DOHH2 (cell line): ENCODE measurements around the gene SELENOS.

Experiments used
- H3F3A ChIP-seq: fragments of 200-600 bp; sonication (generic), shearing (Covaris generic); 2 replicates; pipeline ENCODE4 v1.6.0; 2016; ENCODE audit warnings: antibody characterized with exemption, mild to moderate bottlenecking; ENCODE audit not compliant: control insufficient read depth, insufficient read depth
- H3K27ac ChIP-seq: fragments of 200-600 bp; sonication (generic); 2 replicates; pipeline ENCODE4 v1.5.1; 2014; ENCODE audit warnings: low read depth, mild to moderate bottlenecking, low read length, moderate library complexity
- H3K27me3 ChIP-seq: fragments of 200-600 bp; sonication (generic); 2 replicates; pipeline ENCODE4 v1.6.1; 2014; ENCODE audit warnings: mild to moderate bottlenecking, low read length, mixed read lengths; ENCODE audit not compliant: control insufficient read depth
- H3K36me3 ChIP-seq: fragments of 200-600 bp; sonication (generic); 2 replicates; pipeline ENCODE4 v1.6.1; 2014; ENCODE audit warnings: mild to moderate bottlenecking, low read length, moderate library complexity, mixed read lengths; ENCODE audit not compliant: control insufficient read depth
- H3K4me1 ChIP-seq: fragments of 200-600 bp; sonication (generic); 2 replicates; pipeline ENCODE4 v1.6.1; 2014; ENCODE audit warnings: mild to moderate bottlenecking, low read length, mixed read lengths; ENCODE audit not compliant: control insufficient read depth
- H3K4me2 ChIP-seq: fragments of 200-600 bp; sonication (generic); 2 replicates; pipeline ENCODE4 v1.6.0; 2014; ENCODE audit warnings: mild to moderate bottlenecking, low read length, moderate library complexity
- H3K4me3 ChIP-seq: fragments of 200-600 bp; sonication (generic); 2 replicates; pipeline ENCODE4 v1.5.1; 2014; ENCODE audit warnings: mild to moderate bottlenecking, low read length, mixed read lengths
- H3K79me2 ChIP-seq: fragments of 200-600 bp; sonication (generic); 2 replicates; pipeline ENCODE4 v1.6.1; 2014; ENCODE audit warnings: mild to moderate bottlenecking, low read length, mixed read lengths; ENCODE audit not compliant: control insufficient read depth
- H3K9me2 ChIP-seq: fragments of 200-600 bp; sonication (generic); replicated peaks from 2 replicates; pipeline ENCODE4 v1.6.1; 2014; ENCODE audit warnings: mild to moderate bottlenecking, low read length, mixed read lengths; ENCODE audit not compliant: control insufficient read depth
- H3K9me3 ChIP-seq: fragments of 200-600 bp; sonication (generic); 2 replicates; pipeline ENCODE4 v1.6.1; 2014; ENCODE audit warnings: antibody characterized with exemption, low read length, mixed read lengths; ENCODE audit not compliant: control insufficient read depth, insufficient read depth
- H4K20me1 ChIP-seq: fragments of 200-600 bp; sonication (generic); 2 replicates; pipeline ENCODE4 v1.6.0; 2014; ENCODE audit warnings: low read depth, mild to moderate bottlenecking, antibody characterized with exemption, low read length, moderate library complexity; ENCODE audit not compliant: control insufficient read depth, insufficient read depth
- CTCF ChIP-seq: fragments of 200-600 bp; sonication (generic); IDR thresholded peaks from one replicate; pipeline ENCODE4 v1.5.1; 2014; ENCODE audit warnings: antibody characterized with exemption, mild to moderate bottlenecking, low read depth, low read length; ENCODE audit not compliant: poor library complexity, severe bottlenecking
- EZH2phosphoT487 ChIP-seq: fragments of 200-600 bp; sonication (generic); IDR thresholded peaks from 2 replicates; pipeline ENCODE4 v1.6.1; 2017; ENCODE audit warnings: borderline replicate concordance, mild to moderate bottlenecking, antibody characterized with exemption, low read length, moderate library complexity, mixed read lengths

Gene SELENOS

GRCh38 chr15:101318839-101319238 lies 41.6 kb upstream of the SELENOS start:
- no peaks in the 10 kb centered on the region for H3K9me3 ChIP-seq
- no peak overlapping the region for H3K4me3 ChIP-seq
- TF ChIP-seq EZH2phosphoT487 (no peak), CTCF (no peak)
- no peak overlapping the region for H3K27ac ChIP-seq
- H3F3A ChIP-seq: no peaks in the 10 kb centered on the region
- H3K27me3 ChIP-seq: no peaks in the 10 kb centered on the region
- H3K9me2 ChIP-seq: no peaks in the 10 kb centered on the region
- no peaks in the 10 kb centered on the region for H4K20me1 ChIP-seq
- H3K79me2 ChIP-seq: no peaks in the 10 kb centered on the region
- H3K4me1 ChIP-seq: no peaks in the 10 kb centered on the region
- no peaks in the 10 kb centered on the region for H3K36me3 ChIP-seq
- H3K4me2 ChIP-seq: no peak overlapping the region

GRCh38 chr15:101318147-101318819 lies 41.0 kb upstream of the SELENOS start:
- Histone ChIP-seq H3K4me2 (no peak overlapping the region), H3K27me3 (no peaks in the 10 kb centered on the region), H3K36me3 (no peaks in the 10 kb centered on the region), H3F3A (no peaks in the 10 kb centered on the region), H3K9me3 (no peaks in the 10 kb centered on the region), H4K20me1 (no peaks in the 10 kb centered on the region), H3K79me2 (no peaks in the 10 kb centered on the region), H3K4me1 (no peaks in the 10 kb centered on the region), H3K27ac (no peak overlapping the region), H3K9me2 (no peaks in the 10 kb centered on the region), H3K4me3 (no peak overlapping the region)
- TF ChIP-seq CTCF (no peak), EZH2phosphoT487 (no peak)

GRCh38 chr15:101317336-101317872 lies 40.1 kb upstream of the SELENOS start:
- no peak overlapping the region for H3K4me3 ChIP-seq
- H3K79me2 ChIP-seq: no peaks in the 10 kb centered on the region
- no peaks in the 10 kb centered on the region for H3K27me3 ChIP-seq
- H3K4me2 ChIP-seq: no peak overlapping the region
- no peaks in the 10 kb centered on the region for H3K9me3 ChIP-seq
- H4K20me1 ChIP-seq: no peaks in the 10 kb centered on the region
- H3K4me1 ChIP-seq: no peaks in the 10 kb centered on the region
- no peaks in the 10 kb centered on the region for H3F3A ChIP-seq
- no peaks in the 10 kb centered on the region for H3K36me3 ChIP-seq
- no peaks in the 10 kb centered on the region for H3K9me2 ChIP-seq
- TF ChIP-seq EZH2phosphoT487 (no peak), CTCF (no peak)
- H3K27ac ChIP-seq: no peak overlapping the region
